A549 (cell line): ENCODE results near the gene EPN1.

ENCODE experiments used
- CBX2 ChIP-seq: fragments of 200-600 bp; sonication (generic); IDR thresholded peaks from 2 replicates; pipeline ENCODE4 v1.6.1; 2016; ENCODE audit warnings: low read depth, mild to moderate bottlenecking, borderline replicate concordance
- CHD2 ChIP-seq: fragments of 150-350 bp; IDR thresholded peaks from 2 replicates; pipeline ENCODE4 v1.6.1; 2014; ENCODE audit warnings: low read length; ENCODE audit not compliant: partially characterized antibody
- CTCF ChIP-seq: fragments of >200 bp; sonication (Bioruptor Twin); formaldehyde crosslinking; IDR thresholded peaks from 3 replicates; pipeline ENCODE4 v1.5.1; 2016
- HOXA7 ChIP-seq: fragments of 250-450 bp; sonication (Bioruptor Pico); IDR thresholded peaks from 2 replicates; pipeline ENCODE4 v1.5.0; 2020; ENCODE audit warnings: mild to moderate bottlenecking, moderate library complexity
- JUNB ChIP-seq: fragments of >200 bp; sonication (Bioruptor Twin); formaldehyde crosslinking; IDR thresholded peaks from 2 replicates; pipeline ENCODE4 v1.6.1; 2016

- TF ChIP-seq CTCF (no peak), HOXA7 (CRISPR knock-in tag) (no peak), CHD2 (no peak), JUNB (no peak), CBX2 (no peak)
These were observed 38.0 kb downstream of the EPN1 start for GRCh38 chr19:55712804-55713631.
